GM18951 (cell line): Measurements from ENCODE around the gene TAF10.

ENCODE experiments used
- POLR2A ChIP-seq: IDR thresholded peaks from 4 replicates; pipeline ENCODE4 v1.6.1; 2011; ENCODE audit warnings: mild to moderate bottlenecking; ENCODE audit not compliant: insufficient read length, insufficient read depth; ENCODE audit errors: extremely low read depth
- in situ Hi-C: fragments of 300-500 bp; cut with MboI; formaldehyde crosslinking; loops from one replicate; pipeline ENCODE4 v1.12.0; 2022; ENCODE audit warnings: low sequenced_read_pairs, mixed read lengths, inconsistent platforms; ENCODE audit not compliant: unreplicated experiment

Gene TAF10

GRCh38 chr11:6567371-6567745 lies 44.7 kb downstream of the TAF10 start:
- in situ Hi-C loops: no loop called here
- TF ChIP-seq POLR2A: no peak

- in situ Hi-C loops: no loop called here
- TF ChIP-seq POLR2A: no peak
Observed at GRCh38 chr11:6566704-6567370, 45.2 kb downstream of the TAF10 start.

GRCh38 chr11:6565988-6566703 lies 45.9 kb downstream of the TAF10 start:
- TF ChIP-seq POLR2A: no peak
- in situ Hi-C loops: no loop called here

GRCh38 chr11:6565325-6565724 lies 46.7 kb downstream of the TAF10 start:
- in situ Hi-C loops: no loop called here
- TF ChIP-seq POLR2A: no peak

GRCh38 chr11:6563667-6564066 lies 48.3 kb downstream of the TAF10 start:
- TF ChIP-seq POLR2A: no peak
- in situ Hi-C loops: no loop called here

GRCh38 chr11:6563121-6563619 lies 48.8 kb downstream of the TAF10 start:
- TF ChIP-seq POLR2A: no peak
- in situ Hi-C loops: no loop called here

- in situ Hi-C loops: no loop called here
- no peak for TF ChIP-seq POLR2A
Observed at GRCh38 chr11:6561288-6561687, 50.7 kb downstream of the TAF10 start.
